Activated B cell treated with CpG ODN at 0.5 μM for 24 hours (primary cell): ENCODE results near the gene BID. TPM values are rescaled to one million over a fixed set of nuclear protein-coding genes. Genes with fewer than 3 reads are reported as not detected.

Experiments
- ATAC-seq: fragments of 200-7000 bp; cut with Tn5 transposase; one replicate; pipeline ENCODE4 v1.10.0; 2021; ENCODE audit warnings: low read depth, mild to moderate bottlenecking, moderate library complexity
- CTCF ChIA-PET: fragments of 350-600 bp; sonication (Branson Sonifier 250); formaldehyde crosslinking; loops from one replicate; lab custom pipeline; 2021; ENCODE audit warnings: antibody characterized with exemption; lab: Charles Lee
- POLR2A ChIA-PET: fragments of 350-600 bp; sonication (Branson Sonifier 250); formaldehyde crosslinking; loops from one replicate; lab custom pipeline; 2021; ENCODE audit warnings: antibody characterized with exemption; lab: Charles Lee
- DNase-seq: peaks from one replicate; pipeline ENCODE4 v3.0.0; 2022
- H3K27ac Mint-ChIP-seq: one replicate; pipeline ENCODE4 v1.8.0; 2020; ENCODE audit warnings: mixed read lengths
- H3K27me3 Mint-ChIP-seq: one replicate; pipeline ENCODE4 v1.8.0; 2021; ENCODE audit warnings: mixed read lengths
- H3K36me3 Mint-ChIP-seq: one replicate; pipeline ENCODE4 v1.8.0; 2021; ENCODE audit warnings: low read depth, mixed read lengths
- H3K4me1 Mint-ChIP-seq: one replicate; pipeline ENCODE4 v1.8.0; 2021; ENCODE audit warnings: mixed read lengths
- H3K4me3 Mint-ChIP-seq: one replicate; pipeline ENCODE4 v1.8.0; 2020; ENCODE audit warnings: mild to moderate bottlenecking, mixed read lengths
- H3K9me3 Mint-ChIP-seq: one replicate; pipeline ENCODE4 v1.8.0; 2020; ENCODE audit warnings: mixed read lengths
- CTCF ChIP-seq: fragments of 200-600 bp; IDR thresholded peaks from one replicate; pipeline ENCODE4 v1.8.0; 2022; ENCODE audit warnings: antibody characterized with exemption, mild to moderate bottlenecking
- intact Hi-C: fragments of 100-400 bp; cut with micrococcal nuclease; formaldehyde crosslinking; loops from one replicate; pipeline ENCODE4 v1.15.1; 2024
- total RNA-seq: library from RNA; stranded (reverse); gene quantifications from 2 replicates; pipeline ENCODE4 v1.2.3, GENCODE V29; 2022

BID gene
- total RNA-seq, 1 donor from 2014 or later, result 78.9 TPM

- DNase-seq (no peak), ATAC-seq (no peak)
- intact Hi-C loops, result no loop called here
- no peaks in the 10 kb centered on the region for H3K9me3 Mint-ChIP-seq
- peaks cover 16% of the 10 kb centered on the region for H3K36me3 Mint-ChIP-seq
- H3K27ac Mint-ChIP-seq, result no peak overlapping the region
- no peaks in the 10 kb centered on the region for H3K27me3 Mint-ChIP-seq
- ChIA-PET CTCF (no interaction called here), POLR2A (interaction anchor here (0.7 to 0.9 kb wide), 2 partner anchors 18 to 20 kb away, joined by 3 to 4 read pairs; no protein-coding TSS in a partner anchor)
- no peak overlapping the region for H3K4me3 Mint-ChIP-seq
- H3K4me1 Mint-ChIP-seq, result no peaks in the 10 kb centered on the region
- TF ChIP-seq CTCF, result no peak
Observed at GRCh38 chr22:17749605-17750395, 24.5 kb downstream of the BID start.

GRCh38 chr22:17748555-17749353, 25.5 kb downstream of the BID start:
- H3K36me3 Mint-ChIP-seq, result peaks cover 15% of the 10 kb centered on the region
- H3K4me3 Mint-ChIP-seq, result no peak overlapping the region
- no peak for ATAC-seq
- H3K27ac Mint-ChIP-seq, result no peak overlapping the region
- no peak for DNase-seq
- ChIA-PET CTCF (no interaction called here), POLR2A (no interaction called here)
- TF ChIP-seq CTCF, result no peak
- intact Hi-C loops, result no loop called here
- H3K4me1 Mint-ChIP-seq, result no peaks in the 10 kb centered on the region
- H3K27me3 Mint-ChIP-seq, result no peaks in the 10 kb centered on the region
- no peaks in the 10 kb centered on the region for H3K9me3 Mint-ChIP-seq

GRCh38 chr22:17746916-17747315, 27.4 kb downstream of the BID start:
- H3K36me3 Mint-ChIP-seq, result peaks cover 25% of the 10 kb centered on the region
- ATAC-seq (no peak), DNase-seq (no peak)
- no peak overlapping the region for H3K4me3 Mint-ChIP-seq
- H3K9me3 Mint-ChIP-seq, result no peaks in the 10 kb centered on the region
- TF ChIP-seq CTCF, result no peak
- H3K27me3 Mint-ChIP-seq, result no peaks in the 10 kb centered on the region
- ChIA-PET POLR2A (no interaction called here), CTCF (no interaction called here)
- intact Hi-C loops, result no loop called here
- peaks cover 7% of the 10 kb centered on the region for H3K4me1 Mint-ChIP-seq
- no peak overlapping the region for H3K27ac Mint-ChIP-seq

- Mint-ChIP-seq H3K4me3 (no peak overlapping the region), H3K27me3 (no peaks in the 10 kb centered on the region), H3K36me3 (peaks cover 37% of the 10 kb centered on the region), H3K4me1 (peaks cover 9% of the 10 kb centered on the region), H3K9me3 (no peaks in the 10 kb centered on the region), H3K27ac (no peak overlapping the region)
- DNase-seq (no peak), ATAC-seq (no peak)
- ChIA-PET POLR2A (interaction anchor here (1.2 to 2.7 kb wide), 3 partner anchors 29 to 57 kb away, joined by 3 to 16 read pairs (median 4); partner anchors contain the start of gene BID), CTCF (interaction anchor here (1.0 to 6.3 kb wide), 7 partner anchors 16 to 332 kb away, joined by 3 to 63 read pairs (median 23); partner anchors contain the start of gene PEX26)
- intact Hi-C loops, result no loop called here
- no peak for TF ChIP-seq CTCF
Observed at GRCh38 chr22:17744430-17744829, 29.8 kb downstream of the BID start.
